HG03064 (cell line): ENCODE measurements around the gene VPS13A.

Experiments
- ATAC-seq: cut with Tn5 transposase; IDR thresholded peaks from one replicate; pipeline ENCODE4 v1.9.1; 2021; ENCODE audit warnings: low read depth; ENCODE audit not compliant: unreplicated experiment

Gene VPS13A

DNA sequence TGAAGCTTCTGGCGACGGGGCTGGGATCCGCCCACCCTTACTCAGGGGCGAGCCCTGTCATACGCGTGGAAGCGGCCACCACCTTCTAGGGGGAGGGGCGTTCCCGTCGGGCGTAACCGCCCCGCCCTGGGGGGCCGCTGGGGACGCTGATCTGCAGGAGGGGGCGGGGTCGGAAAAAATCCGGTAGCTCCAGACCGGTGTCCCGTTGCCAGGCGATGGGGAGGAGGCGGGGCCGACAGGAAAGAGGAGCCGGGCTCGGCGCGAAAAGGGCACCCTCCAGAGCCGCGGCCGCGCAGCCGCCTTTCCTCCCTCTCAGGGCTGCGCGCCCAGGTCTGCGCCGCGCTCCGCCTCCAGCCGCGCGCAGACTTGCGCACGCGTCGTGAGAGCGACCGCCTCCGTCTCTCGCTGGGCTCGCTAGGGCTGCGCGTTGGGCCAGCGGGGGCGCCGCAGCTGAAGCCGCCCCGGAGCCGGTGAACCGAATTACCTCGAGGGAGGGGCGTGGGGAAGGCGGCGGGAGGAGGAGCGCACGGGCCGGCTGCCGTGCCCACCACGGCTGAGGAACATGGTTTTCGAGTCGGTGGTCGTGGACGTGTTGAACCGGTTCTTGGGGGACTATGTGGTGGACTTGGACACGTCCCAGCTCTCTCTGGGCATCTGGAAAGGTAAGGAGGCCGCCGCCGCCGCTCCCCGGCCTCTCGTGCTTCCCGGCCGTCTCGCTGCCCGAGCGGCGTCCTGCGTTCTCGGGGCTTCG is at the start of gene VPS13A:
Gene VPS13A, plus strand, starts transcription at position 392 of the 751 bp plus-strand sequence. Its CDS starts 171 bp downstream, at position 563.
- peak; percentile 84 for ATAC-seq

DNA sequence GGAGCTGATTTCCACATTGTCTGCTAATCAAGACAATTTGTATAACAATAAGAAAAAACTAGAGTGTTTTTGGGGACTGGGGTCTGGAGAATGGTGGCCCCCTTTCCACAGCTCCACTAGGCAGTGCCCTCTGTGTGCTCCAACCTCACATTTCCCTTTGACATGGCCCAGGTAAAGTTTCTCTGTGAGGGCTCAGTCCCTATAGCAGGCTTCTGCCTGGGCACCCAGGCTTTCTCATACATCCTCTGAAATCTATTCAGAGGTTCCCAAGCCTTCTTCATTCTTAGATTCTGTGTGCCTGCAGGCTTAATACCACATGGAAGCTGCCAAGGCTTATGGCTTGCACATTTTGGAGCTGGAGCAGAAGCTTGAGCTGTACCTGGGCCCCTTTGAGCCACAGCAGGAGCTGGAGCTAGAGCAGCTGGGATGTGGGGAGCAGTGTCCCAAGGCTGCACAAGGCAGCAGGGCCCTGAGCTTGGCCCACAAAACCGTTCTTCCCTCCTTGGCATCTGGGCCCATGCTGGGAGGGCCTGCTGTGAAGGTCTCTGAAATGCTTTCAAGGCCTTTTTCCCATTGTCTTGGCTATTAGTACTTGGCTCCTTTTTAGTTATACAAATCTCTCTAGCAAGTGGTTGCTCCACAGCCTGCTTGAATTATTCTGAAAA is 49.1 kb upstream of the VPS13A start:
- no peak for ATAC-seq

GRCh38 chr9:77131399-77131798 is 45.9 kb upstream of the VPS13A start:
- no peak for ATAC-seq

- ATAC-seq: no peak
Observed at GRCh38 chr9:77133011-77133410, 44.3 kb upstream of the VPS13A start.

- no peak for ATAC-seq
Observed at GRCh38 chr9:77142366-77142765, 35.0 kb upstream of the VPS13A start.

DNA sequence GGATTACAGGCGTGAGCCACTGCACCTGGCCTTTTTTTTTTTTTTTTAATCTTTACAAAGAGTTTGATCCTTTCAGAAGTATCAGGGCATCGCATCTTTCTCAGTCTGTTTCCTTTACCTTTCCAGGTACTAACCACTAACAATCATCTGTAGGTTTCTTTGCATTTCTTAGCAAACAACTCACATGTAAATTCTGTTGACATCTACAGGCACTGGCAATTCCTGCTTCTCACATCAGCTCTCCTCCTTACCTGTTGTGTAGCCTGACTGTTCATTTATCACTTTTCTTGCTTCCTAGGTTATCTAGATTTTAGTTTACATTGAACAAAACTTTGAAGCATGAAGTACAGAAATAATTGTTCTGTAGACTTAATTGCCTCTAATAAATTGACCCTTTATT is 27.5 kb upstream of the VPS13A start:
- ATAC-seq: no peak

- ATAC-seq: no peak
Observed at GRCh38 chr9:77152289-77152688, 25.0 kb upstream of the VPS13A start.

DNA sequence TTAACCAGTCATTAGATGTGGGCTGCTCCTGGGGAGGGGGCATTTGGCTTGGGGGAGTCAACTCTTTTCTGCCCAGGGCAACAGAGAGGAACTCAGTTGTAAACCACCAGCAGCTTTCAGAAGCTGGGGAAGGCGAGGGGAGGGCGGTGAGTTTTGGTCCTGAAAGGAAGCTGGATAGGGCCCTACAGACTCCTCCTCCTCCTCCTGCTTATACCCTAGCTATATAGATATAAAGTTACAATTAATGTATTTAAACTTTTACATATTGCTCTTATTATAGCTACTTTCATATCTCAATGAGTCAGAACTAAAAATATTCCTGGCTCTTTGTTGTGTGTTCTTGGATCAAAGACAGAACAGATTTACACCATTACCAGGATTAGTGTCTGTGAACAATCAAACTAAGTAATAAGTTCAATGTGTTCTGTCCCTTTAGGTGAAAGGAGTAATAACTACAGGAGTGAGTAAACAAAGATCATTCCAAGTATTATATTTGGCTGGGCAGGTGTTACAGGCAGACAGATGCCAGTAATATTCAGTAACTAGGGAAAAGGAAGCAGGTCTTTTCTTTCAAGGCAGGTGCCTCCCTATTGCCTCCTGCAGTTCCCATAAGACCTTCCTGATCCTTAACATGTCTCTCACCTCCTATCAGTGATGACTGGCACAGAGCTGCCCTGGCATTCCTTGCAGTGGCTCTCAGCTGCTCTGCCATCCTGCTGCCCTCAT is 20.5 kb upstream of the VPS13A start:
- ATAC-seq: no peak

GRCh38 chr9:77158772-77159513 is 18.4 kb upstream of the VPS13A start:
- no peak for ATAC-seq

GRCh38 chr9:77161191-77161590 is 16.1 kb upstream of the VPS13A start:
- no peak for ATAC-seq

- ATAC-seq: no peak
Observed at GRCh38 chr9:77161966-77162365, 15.4 kb upstream of the VPS13A start.

GRCh38 chr9:77162366-77162765 is 15.0 kb upstream of the VPS13A start:
- ATAC-seq: no peak

GRCh38 chr9:77163884-77164283 is 13.4 kb upstream of the VPS13A start:
- no peak for ATAC-seq

GRCh38 chr9:77166193-77166592 is 11.1 kb upstream of the VPS13A start:
- no peak for ATAC-seq

DNA sequence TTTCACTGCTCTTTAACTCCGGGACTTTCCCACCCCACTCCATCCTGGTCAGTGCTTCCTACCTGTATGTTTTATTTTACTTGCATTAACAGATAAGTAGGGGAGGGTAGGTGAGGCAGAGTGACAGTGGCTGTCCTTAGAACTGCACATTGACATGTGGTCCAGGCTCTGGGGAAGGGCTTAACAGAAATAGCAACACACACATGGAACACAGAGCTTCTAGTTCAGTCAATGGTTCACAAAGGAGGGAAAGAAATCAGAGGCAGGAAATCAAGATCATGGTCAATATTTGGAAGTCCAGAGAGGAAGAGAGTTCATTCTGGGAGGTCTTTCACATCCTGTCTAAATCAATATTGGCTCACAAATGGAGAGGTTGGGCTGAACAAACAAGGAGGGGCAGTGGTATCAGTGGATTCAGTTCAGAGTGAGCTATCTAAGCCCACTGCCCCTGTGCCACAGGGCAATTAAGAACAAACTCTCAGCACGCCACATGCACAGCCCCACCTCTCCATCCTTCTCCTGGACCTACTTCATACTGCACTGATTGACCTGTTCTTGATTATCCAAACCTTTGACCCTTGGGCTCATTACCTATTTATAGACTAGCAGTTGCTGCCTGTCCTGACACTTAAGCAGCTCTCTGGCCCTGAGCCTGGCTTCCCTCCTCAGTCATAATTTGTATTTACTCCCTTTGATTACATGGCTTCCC is 6.2 kb upstream of the VPS13A start:
- no peak for ATAC-seq

DNA sequence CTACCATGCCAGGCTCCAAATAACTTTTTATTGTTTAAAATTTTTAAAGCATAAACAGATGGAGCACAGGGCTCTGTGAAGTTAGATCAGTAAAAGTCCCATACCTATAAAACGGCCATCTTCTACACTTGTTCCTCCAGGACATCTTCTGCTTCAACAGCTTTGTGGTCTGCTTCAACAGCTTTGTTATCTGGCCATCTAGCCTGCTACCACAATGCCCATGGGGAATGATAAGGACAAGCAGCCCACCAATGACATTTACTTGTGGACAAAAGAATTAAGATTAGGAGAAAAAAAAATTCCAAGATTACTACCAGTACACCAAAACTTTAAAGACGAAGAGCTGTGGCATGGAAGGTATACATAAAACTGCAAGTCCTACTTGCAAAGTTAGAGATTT is 2.2 kb upstream of the VPS13A start:
- ATAC-seq: no peak

GRCh38 chr9:77176106-77176505 is 1.2 kb upstream of the VPS13A start:
- ATAC-seq: no peak

DNA sequence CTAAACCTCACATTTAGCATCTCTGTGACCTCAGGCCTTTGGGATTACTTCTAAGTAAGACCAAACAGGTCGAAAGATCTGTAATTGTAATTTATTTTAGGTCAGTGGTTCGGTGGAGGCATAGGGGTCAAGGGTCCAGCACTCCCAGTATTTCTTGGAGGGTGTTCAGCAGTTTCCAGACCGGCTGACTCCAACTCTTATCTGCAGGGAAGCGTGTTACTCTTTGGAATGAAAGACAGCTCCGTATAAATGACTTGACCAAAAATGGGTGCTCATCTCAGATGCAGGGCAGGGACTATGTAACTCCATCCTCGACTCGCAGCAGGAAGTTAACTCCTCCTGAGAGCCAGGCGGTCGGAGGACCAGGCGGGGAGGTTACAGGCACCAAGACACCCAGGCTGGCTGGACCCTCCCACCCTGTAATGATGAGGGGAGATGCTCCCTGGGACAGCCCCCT is 620 bp upstream of the VPS13A start:
- no peak for ATAC-seq

GRCh38 chr9:77177894-77178794 is 810 bp downstream of the VPS13A start:
- peak; percentile 13 for ATAC-seq
